Endothelial cell of hepatic sinusoid (primary cell): Measurements from ENCODE around the gene RBBP6.
"Not testable (repeated sequence)": the region's sequence is repeated elsewhere in the genome, so short reads cannot be mapped to it uniquely, and the experiment has no call there.

Experiments
- in situ Hi-C: cut with HindIII; loops from 2 replicates; pipeline ENCODE4 v1.10.0; 2017; ENCODE audit warnings: low sequenced_read_pairs

Gene RBBP6

GRCh38 chr16:24555346-24555872 lies 16.0 kb downstream of the RBBP6 start:
- in situ Hi-C loops, result no loop called here

- in situ Hi-C loops, result loop anchor here (10.0 kb wide), 1 partner anchor 352 kb away; no protein-coding TSS in a partner anchor
Measured at GRCh38 chr16:24562811-24563210, 23.4 kb downstream of the RBBP6 start.

GRCh38 chr16:24568392-24568791 lies 29.0 kb downstream of the RBBP6 start:
- in situ Hi-C loops, result loop anchor here (10.0 kb wide), 1 partner anchor 346 kb away; no protein-coding TSS in a partner anchor

DNA sequence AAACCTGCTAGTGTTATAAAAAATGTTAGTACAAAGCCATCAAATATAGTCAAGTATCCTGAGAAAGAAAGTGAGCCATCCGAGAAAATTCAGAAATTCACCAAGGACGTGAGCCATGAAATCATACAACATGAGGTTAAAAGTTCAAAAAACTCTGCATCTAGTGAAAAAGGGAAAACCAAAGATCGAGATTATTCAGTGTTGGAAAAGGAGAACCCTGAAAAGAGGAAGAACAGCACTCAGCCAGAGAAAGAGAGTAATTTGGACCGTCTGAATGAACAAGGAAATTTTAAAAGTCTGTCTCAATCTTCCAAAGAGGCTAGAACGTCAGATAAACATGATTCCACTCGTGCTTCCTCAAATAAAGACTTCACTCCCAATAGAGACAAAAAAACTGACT lies 31.7 kb downstream of the RBBP6 start:
- in situ Hi-C loops, result no loop called here

- in situ Hi-C loops, result no loop called here
Measured at GRCh38 chr16:24572069-24572468, 32.7 kb downstream of the RBBP6 start.

DNA sequence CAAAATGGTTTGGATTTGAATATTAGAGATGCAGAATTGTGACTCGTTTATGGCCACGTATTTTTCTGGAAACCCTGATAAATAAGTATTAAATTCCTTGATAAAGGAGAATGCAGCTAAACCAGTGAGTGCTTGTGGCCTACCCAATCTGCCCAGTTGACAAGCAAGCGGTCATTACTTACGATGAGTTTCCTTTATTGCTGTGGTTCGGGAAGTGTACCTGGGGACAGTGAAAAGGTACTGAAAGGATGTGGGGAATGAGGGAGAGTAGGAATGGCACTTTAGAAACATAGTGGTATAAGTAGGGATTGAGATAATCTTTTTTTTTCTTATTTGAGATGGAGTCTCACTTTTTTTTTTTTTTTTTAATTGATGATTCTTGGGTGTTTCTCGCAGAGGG lies 33.8 kb downstream of the RBBP6 start:
- in situ Hi-C loops, result no loop called here

GRCh38 chr16:24574515-24575485 lies 35.4 kb downstream of the RBBP6 start:
- in situ Hi-C loops, result not testable (repeated sequence)

DNA sequence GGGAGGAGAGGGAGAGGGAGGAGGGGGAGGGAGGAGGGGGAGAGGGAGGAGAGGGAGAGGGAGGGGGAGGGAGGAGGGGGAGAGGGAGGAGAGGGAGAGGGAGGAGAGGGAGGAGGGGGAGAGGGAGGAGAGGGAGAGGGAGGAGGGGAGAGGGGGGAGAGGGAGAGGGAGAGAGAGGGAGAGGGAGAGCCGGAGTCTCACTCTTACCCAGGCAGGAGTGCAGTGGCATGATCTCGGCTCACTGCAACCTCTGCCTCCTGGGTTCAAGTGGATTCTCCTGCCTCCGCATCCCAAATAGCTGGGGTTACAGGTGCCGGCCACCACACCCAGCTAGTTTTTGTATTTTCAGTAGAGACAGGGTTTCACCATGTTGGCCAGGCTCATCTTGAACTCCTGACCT lies 36.4 kb downstream of the RBBP6 start:
- in situ Hi-C loops, result not testable (repeated sequence)

GRCh38 chr16:24577167-24577566 lies 37.8 kb downstream of the RBBP6 start:
- in situ Hi-C loops, result no loop called here

DNA sequence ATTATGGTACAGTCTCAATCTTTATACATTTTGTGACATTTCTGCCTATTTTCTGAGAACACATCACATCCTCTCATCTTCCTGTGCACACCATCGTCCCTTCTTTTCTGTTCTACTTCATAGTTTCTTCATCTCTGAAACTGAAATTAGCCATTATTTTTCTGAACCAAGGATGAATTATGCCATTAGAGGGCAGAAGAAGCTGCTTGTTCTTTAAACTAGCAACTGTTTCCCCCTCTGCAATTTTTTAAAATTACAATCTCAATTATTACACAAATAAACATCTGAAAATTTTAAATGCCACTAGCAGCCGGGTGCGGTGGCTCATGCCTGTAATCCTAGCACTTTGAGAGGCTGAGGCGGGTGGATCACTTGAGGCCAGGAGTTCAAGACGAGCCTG lies 41.3 kb downstream of the RBBP6 start:
- in situ Hi-C loops, result loop anchor here (5.0 kb wide), 1 partner anchor 52 kb away; no protein-coding TSS in a partner anchor

DNA sequence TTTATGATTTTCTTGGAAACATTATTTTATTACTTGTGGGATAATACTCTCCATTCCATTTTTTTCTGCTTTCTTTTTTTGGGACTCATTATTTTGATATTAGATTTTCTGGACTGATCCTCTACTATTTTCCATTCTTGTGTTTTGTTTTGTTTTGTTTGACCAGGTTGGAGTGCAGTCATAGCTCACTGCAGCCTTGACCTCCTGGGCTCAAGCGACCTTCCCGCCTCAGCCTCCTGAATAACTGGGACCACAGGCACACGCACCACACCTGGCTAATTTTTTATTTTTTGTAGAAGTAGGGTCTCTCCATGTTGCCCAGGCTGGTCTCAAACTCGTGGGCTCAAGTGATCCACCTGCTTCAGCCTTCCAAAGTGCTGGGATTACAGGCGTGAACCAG lies 44.1 kb downstream of the RBBP6 start:
- in situ Hi-C loops, result loop anchor here (5.0 kb wide), 1 partner anchor 49 kb away; no protein-coding TSS in a partner anchor

DNA sequence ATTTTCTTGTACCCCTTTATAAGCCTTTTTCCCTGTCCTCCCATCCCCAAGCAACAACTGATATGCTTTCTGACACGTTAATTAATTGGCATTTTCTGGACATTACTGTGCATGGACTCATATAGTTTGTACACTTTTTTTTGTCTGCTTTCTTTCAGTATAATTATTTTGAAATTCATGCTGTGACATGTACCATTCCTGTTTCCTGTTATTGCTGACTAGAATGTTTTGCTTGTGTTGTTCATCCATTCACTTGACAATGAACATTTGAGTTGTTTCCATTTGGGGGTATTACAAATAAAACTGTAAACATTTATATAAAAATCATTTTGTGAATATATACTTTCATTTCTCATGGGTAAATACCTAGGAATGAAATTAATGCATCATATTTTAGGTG lies 50.6 kb downstream of the RBBP6 start:
- in situ Hi-C loops, result no loop called here

DNA sequence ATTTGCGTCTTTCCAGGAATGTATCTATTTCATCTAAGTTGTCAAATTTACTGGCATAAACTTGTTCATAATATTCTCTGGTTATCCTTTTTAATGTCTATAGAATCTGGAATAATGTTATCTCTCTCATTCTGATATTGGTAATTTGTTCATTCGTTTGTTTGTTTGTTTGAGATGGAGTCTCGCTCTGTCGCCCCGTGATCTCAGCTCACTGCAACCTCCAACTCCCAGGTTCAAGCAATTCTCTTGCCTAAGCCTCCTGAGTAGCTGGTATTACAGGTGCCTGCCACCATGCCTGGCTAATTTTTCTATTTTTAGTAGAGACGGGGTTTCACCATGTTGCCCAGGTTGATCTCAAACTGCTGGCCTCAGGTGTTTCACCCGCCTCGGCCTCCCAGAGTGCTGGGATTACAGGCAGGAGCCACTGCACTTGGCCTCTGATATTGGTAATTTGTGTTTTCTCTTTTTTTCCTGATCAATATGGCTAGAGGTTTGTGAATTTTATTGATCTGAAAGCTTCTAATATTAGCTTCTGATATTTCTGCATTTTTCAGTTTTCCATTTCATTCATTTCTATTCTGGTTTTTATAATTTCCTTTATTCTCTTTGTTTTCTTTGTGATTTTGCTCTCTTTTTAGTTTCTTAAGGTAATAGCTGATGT lies 59.5 kb downstream of the RBBP6 start:
- in situ Hi-C loops, result no loop called here

DNA sequence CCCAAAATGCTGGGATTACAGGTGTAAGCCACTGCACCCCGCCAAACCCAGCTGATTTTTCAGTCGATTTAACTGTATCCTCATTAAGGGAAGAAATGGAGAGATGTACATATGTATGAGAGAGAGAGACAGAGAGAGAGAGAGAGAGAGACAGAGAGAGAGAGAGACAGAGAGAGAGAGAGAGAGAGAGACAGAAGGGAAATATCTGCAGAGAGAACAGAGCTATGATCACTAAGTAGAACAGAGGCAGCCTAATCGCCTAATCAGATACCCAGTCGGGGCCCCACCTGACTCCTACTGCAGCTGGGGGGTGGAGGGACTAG lies 70.0 kb downstream of the RBBP6 start:
- in situ Hi-C loops, result no loop called here

GRCh38 chr16:24609740-24610415 lies 70.5 kb downstream of the RBBP6 start:
- in situ Hi-C loops, result no loop called here

- in situ Hi-C loops, result no loop called here
Measured at GRCh38 chr16:24610416-24610755, 71.0 kb downstream of the RBBP6 start.

DNA sequence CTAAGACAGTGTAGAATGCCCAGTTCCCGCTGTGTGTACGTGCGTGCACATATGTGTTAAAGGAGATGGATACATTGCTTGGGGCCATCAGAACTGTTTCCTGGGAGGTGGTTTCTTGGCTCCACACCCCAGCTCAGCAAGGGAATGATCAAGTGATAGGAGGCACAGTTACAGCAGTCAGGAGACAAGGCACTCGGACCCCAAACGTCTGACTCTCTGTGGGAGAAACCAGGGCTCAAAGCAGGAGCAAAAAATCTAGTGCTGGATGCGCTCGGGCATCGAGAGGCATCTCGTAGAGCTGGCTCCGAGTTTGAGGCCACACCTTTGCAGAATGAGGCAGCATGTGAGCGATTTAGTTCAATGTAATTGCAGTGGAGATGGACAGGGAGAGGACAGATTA lies 71.9 kb downstream of the RBBP6 start:
- in situ Hi-C loops, result no loop called here

- in situ Hi-C loops, result no loop called here
Measured at GRCh38 chr16:24612656-24613055, 73.3 kb downstream of the RBBP6 start.

- in situ Hi-C loops, result not testable (repeated sequence)
Measured at GRCh38 chr16:24613267-24613666, 73.9 kb downstream of the RBBP6 start.

DNA sequence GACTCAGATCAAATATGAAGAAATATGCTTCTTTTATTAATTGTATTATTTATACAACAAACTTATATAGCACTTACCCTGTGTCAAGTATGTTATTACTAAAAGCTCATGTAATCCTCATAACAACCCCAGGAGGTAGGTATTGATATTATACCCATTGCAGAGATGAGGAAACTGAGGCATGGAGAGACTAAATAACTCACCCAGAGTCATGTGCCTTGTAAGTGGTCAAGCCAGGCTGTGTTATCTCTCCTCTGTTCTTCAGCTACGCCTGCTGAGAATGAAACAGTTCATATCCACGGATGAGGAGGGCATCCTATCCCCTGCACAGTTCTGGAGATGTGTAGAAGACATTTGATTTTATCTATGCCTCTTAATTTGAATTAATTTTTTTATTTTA lies 78.1 kb downstream of the RBBP6 start:
- in situ Hi-C loops, result no loop called here
